Measurements from ENCODE around the gene RPUSD1. TPM values are rescaled to one million over a fixed set of nuclear protein-coding genes. Genes with fewer than 3 reads are reported as not detected.
A peak's percentile ranks its signal among the peaks of the same experiment; 100 is the strongest.

The RPUSD1 gene
- total RNA-seq, 1 donor from 2014 or later = 9.7 TPM

DNA sequence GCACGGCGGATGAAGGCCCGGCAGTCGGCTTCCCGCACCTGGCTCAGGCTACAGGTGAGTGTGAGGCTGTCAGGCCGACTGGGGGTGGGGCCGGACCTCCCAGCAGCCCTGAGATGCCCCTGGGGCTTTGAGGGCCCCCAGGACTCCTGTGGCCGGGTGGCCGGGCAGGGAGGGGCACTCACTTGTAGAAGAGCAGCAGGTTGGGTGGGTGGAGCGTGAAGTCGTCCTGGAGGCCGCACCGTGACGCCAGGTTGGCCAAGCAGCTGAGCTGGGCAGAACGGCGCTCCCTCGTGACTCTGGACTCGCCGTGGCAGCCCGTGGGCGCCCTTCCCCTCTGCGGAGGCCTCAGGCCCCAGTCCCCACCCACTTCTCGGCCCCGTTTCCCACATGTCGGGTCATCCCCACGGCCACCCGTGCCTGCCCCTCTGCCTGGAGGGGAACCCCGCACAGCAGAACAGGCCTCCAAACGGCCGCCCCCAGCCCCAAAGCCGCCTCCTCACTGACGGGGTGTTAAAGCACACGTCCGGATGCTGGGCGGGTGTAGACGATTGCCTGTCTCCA is 12.9 kb downstream of the RPUSD1 start:
- intact Hi-C loops (cut with DNase I) = no loop called here
- DNase-seq (ENCODE audit: missing footprints) = no peak
- peak; percentile 3 for ATAC-seq

DNA sequence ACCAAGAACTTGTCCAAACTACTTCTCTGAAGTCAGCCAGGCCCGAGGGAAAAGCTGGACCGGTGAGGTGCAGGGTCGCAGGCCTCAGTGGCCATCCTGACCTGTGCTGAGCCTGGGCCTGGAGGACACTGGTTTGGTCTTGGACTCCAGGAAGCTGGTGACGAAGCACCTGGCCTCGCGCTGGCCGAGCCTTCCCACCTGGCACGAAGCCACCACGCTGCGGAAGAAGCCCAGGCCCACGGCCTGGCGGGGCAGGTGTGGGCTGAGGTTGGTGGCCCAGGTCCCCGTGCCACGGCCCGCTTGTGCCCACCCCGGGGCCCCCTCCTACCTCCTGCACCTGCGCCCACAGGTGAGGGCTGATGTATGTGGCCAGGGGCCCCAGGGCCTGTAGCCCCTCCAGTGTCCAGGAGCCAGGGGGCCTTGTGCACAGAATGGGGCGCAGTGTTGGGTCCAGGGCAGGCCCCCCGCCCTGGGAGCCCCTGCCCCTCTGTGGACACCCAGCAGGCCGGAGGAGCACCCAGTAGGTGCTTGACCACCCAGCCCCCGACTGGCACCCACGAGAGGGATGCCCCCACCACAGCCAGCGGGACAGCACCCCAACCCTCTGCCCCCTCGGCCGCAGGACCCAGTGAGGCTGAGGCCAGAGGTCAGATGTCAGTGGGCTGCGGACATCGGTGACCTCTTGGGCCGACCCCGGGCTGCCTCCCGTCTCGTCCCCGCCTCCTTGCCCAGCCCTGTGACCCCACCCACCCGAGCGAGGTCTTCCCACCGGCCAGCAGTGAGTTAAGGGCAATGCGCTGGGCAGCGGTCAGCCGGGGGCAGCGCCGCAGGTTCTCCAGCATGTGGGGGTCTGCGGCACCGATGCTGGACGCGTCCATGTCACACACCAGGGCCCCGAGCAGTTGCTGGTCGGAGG is 13.8 kb downstream of the RPUSD1 start:
- intact Hi-C loops (cut with DNase I) = no loop called here
- ATAC-seq (no peak), DNase-seq (ENCODE audit: missing footprints) (no peak)

DNA sequence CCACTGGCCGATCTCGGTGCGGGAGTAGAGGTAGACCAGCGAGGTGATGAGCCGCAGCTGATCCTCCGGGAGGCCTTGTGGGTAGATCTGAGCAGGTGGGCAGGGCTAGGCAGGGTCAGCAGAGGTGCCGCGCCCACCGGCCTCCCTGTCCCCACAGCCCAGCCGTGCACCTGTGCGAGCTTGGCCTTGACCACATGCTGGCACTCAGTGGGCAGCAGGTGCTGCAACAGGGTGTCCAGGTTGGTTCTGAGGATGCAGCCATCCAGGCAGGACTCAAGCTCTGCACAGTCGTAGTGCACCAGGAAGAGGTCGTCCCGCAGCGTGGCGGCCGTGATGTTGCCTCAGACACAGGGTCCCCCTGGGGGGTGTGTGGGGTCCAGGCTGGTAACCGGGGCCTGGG is 15.2 kb downstream of the RPUSD1 start:
- no peak for ATAC-seq
- intact Hi-C loops (cut with DNase I) = no loop called here
- DNase-seq (ENCODE audit: missing footprints) = no peak

DNA sequence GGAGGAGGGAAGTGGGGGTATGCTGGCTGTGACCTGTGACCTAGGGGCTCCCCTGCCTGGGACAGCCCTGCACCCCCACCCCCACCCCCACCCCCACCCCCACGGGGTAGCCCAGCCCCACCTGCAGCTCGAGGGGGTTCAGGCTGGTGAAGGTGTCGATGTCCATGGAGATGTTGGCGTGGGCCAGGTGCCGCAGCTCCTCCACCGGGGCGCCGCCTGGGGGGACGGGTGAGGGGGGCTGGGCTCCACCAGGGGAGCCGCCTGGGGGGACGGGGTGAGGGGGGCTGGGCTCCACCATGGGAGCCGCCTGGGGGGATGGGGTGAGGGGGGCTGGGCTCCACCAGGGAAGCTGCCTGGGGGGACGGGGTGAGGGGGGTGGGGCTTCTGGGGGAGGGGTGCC is 17.8 kb downstream of the RPUSD1 start:
- intact Hi-C loops (cut with DNase I) = no loop called here
- ATAC-seq (no peak), DNase-seq (ENCODE audit: missing footprints) (no peak)

DNA sequence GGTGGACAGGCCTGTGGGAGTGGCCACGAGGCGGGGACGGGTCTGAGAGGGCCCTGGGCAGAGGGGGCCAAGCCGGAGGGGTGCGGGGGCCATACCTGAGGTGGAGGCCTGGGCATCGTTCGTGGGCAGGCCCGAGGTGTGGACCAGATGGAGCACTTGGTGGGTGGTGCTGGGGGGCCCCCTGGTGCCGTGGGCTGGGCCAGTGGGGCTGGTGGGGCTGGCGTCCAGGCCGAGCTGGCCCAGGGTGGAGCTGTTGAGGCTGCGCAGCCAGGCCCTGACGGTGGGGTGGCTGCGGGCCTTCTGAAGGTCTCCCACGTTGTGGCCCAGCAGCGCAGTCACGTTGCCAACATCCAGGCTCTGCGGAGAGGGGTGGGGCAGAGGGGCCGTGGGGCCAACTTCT is 18.2 kb downstream of the RPUSD1 start:
- intact Hi-C loops (cut with DNase I) = no loop called here
- no peak for DNase-seq (ENCODE audit: missing footprints)
- ATAC-seq = no peak

- intact Hi-C loops (cut with DNase I) = no loop called here
- DNase-seq (ENCODE audit: missing footprints) = peak; percentile 1
- no peak for ATAC-seq
These were observed 18.9 kb downstream of the RPUSD1 start for GRCh38 chr16:769184-769784.

DNA sequence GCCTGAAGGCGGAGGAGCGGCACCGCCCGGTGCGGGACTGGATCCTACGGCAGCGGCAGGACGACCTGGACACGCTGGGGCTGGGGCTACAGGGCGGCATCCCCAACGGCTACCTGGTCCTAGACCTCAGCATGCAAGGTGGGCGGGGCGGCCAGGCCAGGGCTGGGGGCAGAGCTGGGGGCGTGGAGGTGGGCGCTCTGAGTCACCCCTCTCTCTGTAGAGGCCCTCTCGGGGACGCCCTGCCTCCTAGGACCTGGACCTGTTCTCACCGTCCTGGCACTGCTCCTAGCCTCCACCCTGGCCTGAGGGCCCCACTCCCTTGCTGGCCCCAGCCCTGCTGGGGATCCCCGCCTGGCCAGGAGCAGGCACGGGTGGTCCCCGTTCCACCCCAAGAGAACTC is 19.8 kb downstream of the RPUSD1 start:
- DNase-seq (ENCODE audit: missing footprints) (peak; percentile 65), ATAC-seq (no peak)
- intact Hi-C loops (cut with DNase I) = no loop called here

- intact Hi-C loops (cut with DNase I) = no loop called here
- DNase-seq (ENCODE audit: missing footprints) = no peak
- ATAC-seq = no peak
These were observed 20.4 kb downstream of the RPUSD1 start for GRCh38 chr16:767743-768235.

DNA sequence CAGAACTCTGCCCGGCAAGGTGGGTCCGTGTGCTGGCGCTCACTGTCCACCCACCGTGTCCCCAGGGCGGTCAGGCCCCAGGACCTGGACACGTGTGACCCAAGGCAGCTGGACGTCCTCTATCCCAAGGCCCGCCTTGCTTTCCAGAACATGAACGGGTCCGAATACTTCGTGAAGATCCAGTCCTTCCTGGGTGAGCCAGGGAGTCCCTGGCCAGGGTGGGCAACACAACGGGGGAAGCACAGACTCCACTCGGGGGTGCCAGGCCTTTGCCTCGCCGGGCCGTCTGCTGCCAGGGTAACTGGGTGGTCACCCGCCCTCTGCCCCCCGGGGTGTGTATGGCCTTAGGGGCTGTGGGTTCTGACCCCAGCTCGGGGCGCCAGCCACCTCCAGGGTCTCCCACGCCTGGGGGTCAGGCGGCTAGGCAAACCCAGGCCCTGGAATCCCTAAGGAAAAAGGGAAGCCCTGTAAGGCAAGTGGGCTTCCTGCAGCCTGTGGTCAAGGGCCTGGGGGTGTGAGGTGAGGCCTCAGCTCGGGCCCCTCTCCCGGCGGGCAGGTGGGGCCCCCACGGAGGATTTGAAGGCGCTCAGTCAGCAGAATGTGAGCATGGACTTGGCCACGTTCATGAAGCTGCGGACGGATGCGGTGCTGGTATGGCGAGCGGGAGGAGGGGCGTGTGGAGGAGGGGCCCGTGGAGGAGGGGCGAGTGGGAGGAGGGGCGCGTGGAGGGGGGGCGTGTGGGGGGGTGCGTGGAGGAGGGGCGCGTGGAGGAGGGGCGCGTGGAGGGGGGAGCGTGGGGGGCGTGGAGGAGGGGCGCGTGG is 21.2 kb downstream of the RPUSD1 start:
- ATAC-seq = no peak
- DNase-seq (ENCODE audit: missing footprints) = peak; percentile 11
- intact Hi-C loops (cut with DNase I) = no loop called here

GRCh38 chr16:766008-766819 is 22.0 kb downstream of the RPUSD1 start:
- DNase-seq (ENCODE audit: missing footprints) (peak; percentile 37), ATAC-seq (no peak)
- intact Hi-C loops (cut with DNase I) = no loop called here

GRCh38 chr16:765488-765865 is 22.7 kb downstream of the RPUSD1 start:
- ATAC-seq (no peak), DNase-seq (ENCODE audit: missing footprints) (peak; percentile 66)
- intact Hi-C loops (cut with DNase I) = no loop called here

GRCh38 chr16:764848-765487 is 23.2 kb downstream of the RPUSD1 start:
- no peak for ATAC-seq
- intact Hi-C loops (cut with DNase I) = no loop called here
- DNase-seq (ENCODE audit: missing footprints) = peak; percentile 65

GRCh38 chr16:764184-764750 is 23.9 kb downstream of the RPUSD1 start:
- DNase-seq (ENCODE audit: missing footprints) (peak; percentile 4), ATAC-seq (no peak)
- intact Hi-C loops (cut with DNase I) = no loop called here

DNA sequence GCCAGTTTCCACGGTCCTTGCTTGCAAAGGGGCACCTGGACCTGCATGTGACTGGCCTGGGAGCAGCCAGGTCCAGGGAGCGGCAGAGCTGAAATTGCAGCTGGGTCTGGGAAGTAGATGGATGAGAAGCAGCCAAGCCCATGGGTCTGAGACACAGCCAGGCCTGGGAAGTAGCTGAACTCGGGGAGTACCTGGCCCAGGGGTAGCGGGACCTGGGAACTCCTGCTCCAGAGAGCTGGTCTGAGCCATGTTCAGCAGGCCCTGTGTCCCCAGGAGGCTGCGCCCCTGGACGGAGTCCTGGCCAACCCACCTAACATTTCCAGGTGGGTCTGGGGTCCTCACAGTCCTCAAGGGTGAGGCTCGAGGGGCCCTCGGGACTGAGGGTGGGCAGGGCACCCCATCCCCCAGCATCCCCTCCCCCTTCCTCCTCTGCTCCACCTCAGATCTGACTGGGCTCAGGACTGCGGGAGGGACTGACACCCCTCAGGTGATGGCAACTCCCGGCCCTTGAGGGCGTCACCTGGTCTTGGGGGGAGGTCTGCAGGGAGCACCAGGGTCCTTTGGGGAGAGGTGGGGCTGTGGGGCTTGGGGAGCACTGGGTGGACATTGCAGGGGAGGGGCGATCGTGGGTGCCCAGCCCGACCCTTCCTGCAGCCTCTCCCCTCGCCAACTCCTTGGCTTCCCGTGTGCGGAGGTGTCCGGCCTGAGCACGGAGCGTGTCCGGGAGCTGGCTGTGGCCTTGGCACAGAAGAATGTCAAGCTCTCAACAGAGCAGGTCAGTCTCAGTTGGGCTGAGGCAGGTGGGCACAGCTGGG is 24.6 kb downstream of the RPUSD1 start:
- ATAC-seq (no peak), DNase-seq (ENCODE audit: missing footprints) (peak; percentile 28)
- intact Hi-C loops (cut with DNase I) = no loop called here

- DNase-seq (ENCODE audit: missing footprints) (peak; percentile 33), ATAC-seq (no peak)
These were observed 25.4 kb downstream of the RPUSD1 start for GRCh38 chr16:762595-763268.

More at GRCh38 chr16:762595-763268, 25.4 kb downstream of the RPUSD1 start:
- intact Hi-C loops (cut with DNase I) = no loop called here
